ENCODE measurements around the gene NRTN.
"Not testable (repeated sequence)": the region's sequence is repeated elsewhere in the genome, so short reads cannot be mapped to it uniquely, and the experiment has no call there.

- TF ChIP-seq CREB1 (CRISPR knock-in tag; IDR thresholded peaks at IDR 0.05; ENCODE audit: low read depth); POLR2AphosphoS5 (IDR thresholded peaks at IDR 0.05; ENCODE audit: low read depth); CTCF (conservative IDR thresholded peaks at IDR 0.05; ENCODE audit: low read depth in 2 of 2); ZNF331 (CRISPR knock-in tag; IDR thresholded peaks at IDR 0.05; ENCODE audit: low read depth): not testable (repeated sequence)
Observed at GRCh38 chr19:5847846-5848245, 43.0 kb downstream of the NRTN start.
